Raji (cell line): Measurements from ENCODE around the gene RAB17.

Source experiments
- POLR2A ChIP-seq: IDR thresholded peaks from 2 replicates; pipeline ENCODE4 v1.6.1; 2011; ENCODE audit warnings: low read depth, low read length, control low read depth; ENCODE audit not compliant: insufficient read depth

Gene RAB17

GRCh38 chr2:237530472-237531433 is 59.8 kb downstream of the RAB17 start:
- no peak for TF ChIP-seq POLR2A

GRCh38 chr2:237529452-237530402 is 60.8 kb downstream of the RAB17 start:
- TF ChIP-seq POLR2A, result no peak

- TF ChIP-seq POLR2A, result no peak
Measured at GRCh38 chr2:237527766-237528165, 62.8 kb downstream of the RAB17 start.

- TF ChIP-seq POLR2A, result no peak
Measured at GRCh38 chr2:237527233-237527632, 63.3 kb downstream of the RAB17 start.

GRCh38 chr2:237525559-237526157 is 64.9 kb downstream of the RAB17 start:
- TF ChIP-seq POLR2A, result no peak

GRCh38 chr2:237524631-237525030 is 65.9 kb downstream of the RAB17 start:
- no peak for TF ChIP-seq POLR2A
